GM23248 (cell line): ENCODE results near the gene LCN9.

Experiments used
- EZH2 ChIP-seq: fragments of 200-600 bp; sonication (generic); IDR thresholded peaks from 2 replicates; pipeline ENCODE4 v1.6.1; 2018; ENCODE audit warnings: antibody characterized with exemption, mild to moderate bottlenecking; ENCODE audit not compliant: insufficient read depth, poor library complexity, severe bottlenecking
- EZH2phosphoT487 ChIP-seq: fragments of 200-600 bp; sonication (generic); IDR thresholded peaks from 2 replicates; pipeline ENCODE4 v1.6.1; 2018; ENCODE audit warnings: antibody characterized with exemption, moderate library complexity, mild to moderate bottlenecking, low read depth; ENCODE audit not compliant: insufficient read depth

DNA sequence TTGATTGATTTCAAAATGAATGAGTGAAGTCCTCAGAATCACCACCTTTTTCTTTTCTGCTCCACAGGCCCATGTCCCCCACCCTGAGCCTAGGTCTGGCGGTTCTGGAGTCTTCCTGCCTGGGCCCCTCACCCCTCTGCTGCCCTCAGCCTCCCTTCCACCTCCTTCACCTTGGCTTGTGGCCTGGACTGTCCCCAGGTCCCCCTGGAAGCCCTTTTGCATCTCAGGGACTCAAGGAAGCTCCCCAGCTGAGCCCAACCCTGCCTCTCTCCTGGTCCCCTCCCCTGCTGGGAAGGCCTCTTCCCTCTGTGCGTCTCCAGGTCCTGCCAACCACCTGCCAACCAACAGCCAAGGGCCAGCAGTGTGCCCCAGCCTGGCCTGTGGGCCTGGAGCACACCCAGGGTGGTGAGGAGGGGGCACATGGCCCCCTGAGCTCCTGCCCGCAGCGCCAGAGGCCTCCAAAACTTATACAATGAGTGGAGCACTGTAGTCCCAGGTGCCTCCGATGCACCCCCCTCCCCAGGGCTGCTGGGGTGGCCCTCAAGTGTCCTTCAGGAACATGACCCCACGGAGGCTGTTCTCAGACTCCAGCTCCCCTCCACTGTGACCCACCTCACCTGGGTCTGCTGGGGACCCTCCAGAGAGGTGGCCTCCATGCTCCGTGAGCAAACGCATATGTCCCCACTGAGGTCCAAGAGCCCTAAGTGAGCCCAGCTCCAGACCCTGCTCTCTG is 44.1 kb upstream of the LCN9 start:
- TF ChIP-seq EZH2 (no peak), EZH2phosphoT487 (no peak)
